ENCODE measurements around the gene IGSF21.
"Not testable (repeated sequence)": the region's sequence is repeated elsewhere in the genome, so short reads cannot be mapped to it uniquely, and the experiment has no call there.

Gene IGSF21

DNA sequence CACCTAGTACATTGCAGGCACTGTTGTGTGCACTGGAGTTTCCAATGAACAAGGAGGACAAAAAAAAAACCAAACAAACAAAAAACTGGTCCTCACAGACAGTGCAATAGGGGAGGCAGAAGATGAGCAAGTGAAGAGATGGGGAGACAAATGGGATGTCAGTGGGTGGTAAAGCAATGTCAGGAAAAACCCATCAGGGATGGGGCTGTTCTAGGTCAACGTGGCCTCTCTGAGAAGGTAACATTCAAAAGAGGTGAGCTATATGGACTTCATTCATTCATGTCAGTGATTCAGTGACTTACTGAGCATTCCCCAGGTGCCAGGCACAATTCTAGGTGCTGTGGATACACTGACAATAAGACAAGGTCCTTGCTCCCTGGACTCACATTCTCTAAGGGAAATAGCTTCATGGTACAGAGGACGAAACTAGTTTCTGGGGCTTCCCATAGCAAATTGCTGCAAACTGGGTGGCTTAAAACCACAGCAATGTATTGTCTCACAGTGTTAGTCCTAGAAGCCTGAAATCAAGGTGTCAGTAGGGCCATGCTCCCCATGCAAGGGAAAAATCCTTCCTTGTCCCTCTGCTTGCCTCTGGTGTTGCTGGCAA, 232.7 kb downstream of the IGSF21 start:
- DNase-seq = no peak

GRCh38 chr1:18340787-18341186, 233.2 kb downstream of the IGSF21 start:
- DNase-seq = no peak

- DNase-seq = no peak
Observed at GRCh38 chr1:18341291-18342069, 233.9 kb downstream of the IGSF21 start.

- DNase-seq = no peak
Observed at GRCh38 chr1:18342744-18343143, 235.1 kb downstream of the IGSF21 start.

- no peak for DNase-seq
Observed at GRCh38 chr1:18343581-18343980, 236.0 kb downstream of the IGSF21 start.

DNA sequence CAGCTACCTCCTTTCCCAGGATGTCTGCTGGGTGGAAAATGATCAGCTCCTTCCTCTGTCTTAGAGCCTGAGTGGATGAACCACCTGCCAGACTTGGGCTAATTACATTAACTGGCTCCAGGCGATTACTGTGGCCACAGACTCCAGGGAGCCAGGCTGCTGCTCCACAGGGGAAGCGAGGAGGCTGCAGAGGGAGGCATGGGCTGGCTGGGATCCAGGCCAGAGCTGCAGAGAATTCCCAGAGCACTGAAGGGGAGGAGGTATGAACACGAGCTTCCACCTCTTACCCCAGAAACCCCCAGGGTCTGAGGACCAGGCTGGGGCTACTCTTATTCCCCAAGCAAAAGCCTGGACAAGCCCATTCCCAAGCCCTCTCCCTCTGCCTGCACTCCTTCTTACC, 237.2 kb downstream of the IGSF21 start:
- no peak for DNase-seq

DNA sequence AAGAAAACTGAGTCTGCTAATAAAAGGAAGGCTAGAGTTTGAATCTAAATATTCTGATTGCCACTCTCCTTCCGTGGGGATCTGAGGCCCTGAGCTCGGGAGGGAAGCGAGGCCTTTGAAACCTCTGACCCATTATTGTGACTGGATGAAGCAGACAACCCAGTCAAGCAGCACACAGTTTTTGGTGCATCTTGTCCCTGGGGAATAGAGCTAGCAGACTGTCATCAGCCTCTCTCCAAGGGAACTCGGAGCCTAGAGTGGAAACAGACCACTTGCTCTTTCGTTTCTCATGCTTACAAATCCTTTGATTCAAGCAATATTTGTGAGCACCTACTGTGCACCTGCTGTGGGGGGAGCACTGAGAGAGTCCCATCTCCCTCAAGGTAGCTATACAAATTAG, 240.0 kb downstream of the IGSF21 start:
- no peak for DNase-seq

GRCh38 chr1:18348354-18348753, 240.8 kb downstream of the IGSF21 start:
- DNase-seq = no peak

DNA sequence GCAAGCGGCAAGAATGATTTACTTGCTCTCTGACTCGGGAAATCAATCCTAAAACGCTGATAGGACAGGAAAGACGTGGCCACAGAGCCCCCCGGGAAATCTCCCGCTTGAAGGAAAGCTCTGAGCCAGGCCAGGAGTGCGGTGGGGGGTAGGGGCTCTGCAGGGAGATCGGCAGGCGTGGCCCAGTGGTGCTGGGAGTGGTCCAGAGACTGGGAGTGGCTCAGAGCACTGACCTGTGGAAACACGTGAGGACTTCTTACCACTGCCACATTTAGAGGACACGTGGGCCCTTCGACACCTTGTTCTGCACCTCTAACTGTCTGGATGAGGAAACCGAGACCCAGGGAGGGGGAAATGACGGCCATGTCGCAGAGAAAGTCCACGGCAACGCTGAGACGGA, 243.1 kb downstream of the IGSF21 start:
- no peak for DNase-seq

- DNase-seq = no peak
Observed at GRCh38 chr1:18351735-18352134, 244.1 kb downstream of the IGSF21 start.

DNA sequence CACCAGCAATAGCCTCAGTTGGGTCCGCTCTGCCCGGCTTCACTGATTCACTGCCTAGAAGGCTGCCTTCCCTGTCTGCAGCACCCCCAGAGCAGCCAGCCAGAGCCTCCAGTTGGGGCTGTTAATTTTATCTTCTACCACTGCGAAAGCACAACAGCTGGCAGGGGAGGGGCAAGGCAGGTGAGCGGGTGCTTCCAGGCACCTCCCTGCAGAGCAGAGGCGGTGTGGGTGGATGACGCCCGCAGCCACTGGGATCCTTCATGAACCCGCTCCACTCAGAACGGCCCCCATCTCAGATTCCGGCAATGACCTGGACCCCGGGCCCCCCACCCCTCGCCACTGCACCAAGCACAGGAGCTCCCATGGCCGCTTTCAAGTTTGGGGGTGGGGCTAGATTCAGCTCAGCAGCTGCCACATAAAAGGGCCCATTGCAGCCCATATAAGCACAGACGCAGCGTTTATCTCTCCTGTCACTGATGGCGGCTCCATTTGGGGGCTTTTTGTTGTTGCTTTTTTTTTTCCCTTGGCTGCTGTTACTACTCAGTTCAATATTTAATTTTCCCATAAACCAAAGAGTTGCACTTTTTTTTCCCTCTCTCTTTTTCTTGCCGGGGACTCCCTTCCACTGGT, 245.2 kb downstream of the IGSF21 start:
- DNase-seq = no peak

GRCh38 chr1:18353528-18353927, 245.9 kb downstream of the IGSF21 start:
- DNase-seq = no peak

DNA sequence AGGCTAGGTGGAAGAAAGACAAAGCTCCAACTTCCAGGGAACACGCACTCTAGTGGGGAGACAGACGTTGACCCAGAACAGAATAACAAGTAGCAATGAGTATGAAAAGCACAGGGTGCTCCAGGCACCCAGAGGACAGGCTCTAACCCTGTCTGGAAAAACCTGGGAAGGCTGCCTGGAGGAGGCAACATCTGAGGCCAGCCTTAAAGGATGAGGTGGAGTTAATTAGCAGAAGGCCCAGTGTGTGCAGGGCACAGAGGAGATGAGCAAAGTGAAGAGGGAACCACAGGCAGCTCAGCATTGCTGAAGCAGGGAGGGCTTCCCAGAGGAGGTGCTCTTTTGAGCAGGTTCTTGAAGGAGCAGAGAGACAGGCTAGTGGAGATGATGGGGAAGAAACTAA, 246.4 kb downstream of the IGSF21 start:
- DNase-seq = no peak

DNA sequence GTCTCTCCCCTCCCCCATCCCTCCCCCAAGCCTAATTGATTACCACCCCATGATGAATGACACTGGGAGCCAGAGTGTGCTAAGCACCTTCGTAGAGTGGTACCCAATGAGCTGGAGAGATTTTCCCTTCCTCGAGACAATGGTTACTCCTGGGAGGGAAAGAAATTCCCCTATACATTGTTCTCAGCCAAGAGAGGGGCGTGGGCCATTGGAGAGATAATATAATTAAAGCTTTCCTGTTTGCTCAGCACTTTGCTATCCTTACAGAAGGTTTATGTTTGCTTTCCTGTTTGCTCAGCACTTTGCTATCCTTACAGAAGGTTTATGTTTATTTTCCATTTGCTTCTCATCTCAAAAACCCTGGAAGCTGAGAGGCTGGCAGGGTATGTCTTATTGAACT, 247.0 kb downstream of the IGSF21 start:
- no peak for DNase-seq

DNA sequence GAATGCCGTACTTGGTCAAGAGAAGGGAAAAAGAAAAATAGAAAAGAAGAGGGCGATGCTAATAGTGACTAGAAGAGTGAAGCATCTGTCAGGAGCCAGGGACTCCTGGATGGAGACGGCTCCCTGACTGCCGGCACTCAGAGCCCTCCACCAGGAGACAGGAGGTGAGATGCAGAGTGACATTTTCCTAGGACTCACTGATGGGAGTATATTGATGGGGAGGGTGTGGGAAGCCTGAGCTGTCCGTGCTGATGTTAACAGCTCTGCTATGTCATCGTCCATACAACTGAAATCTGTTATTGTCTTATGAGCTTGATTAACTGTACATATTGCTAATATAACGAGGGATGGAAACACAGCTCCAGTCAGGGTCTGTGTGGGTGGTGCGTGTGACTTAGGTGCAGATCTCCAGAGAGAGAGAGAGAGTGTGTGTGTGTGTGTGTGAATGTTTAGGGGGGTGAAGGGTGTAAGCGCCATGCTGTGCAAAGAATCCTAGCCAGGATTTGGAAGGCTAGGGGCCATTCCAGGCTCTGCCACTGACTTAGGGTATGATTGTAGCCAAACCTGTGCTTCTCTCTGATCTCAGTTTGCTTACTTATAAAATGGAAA, 250.1 kb downstream of the IGSF21 start:
- no peak for DNase-seq

GRCh38 chr1:18358600-18358999, 251.0 kb downstream of the IGSF21 start:
- DNase-seq = no peak

- no peak for DNase-seq
Observed at GRCh38 chr1:18360251-18360650, 252.7 kb downstream of the IGSF21 start.

DNA sequence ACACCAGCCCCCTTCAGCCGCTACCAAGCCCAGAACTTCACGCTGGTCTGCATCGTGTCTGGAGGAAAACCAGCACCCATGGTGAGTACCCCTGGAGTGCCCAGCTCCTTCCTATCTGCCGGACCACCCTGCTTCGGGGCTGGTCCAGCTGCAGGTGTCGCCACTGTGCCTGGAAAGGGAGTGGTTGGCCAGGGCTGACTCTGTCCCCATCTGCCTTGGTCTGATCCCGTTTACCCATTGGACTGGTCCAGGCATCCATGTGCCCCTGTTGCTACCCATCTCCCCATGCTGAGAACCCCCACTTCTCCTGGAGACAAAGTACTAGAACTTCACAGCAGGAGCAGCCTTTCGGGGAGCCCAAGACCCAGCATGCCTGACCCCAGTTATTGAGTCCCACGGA, 254.6 kb downstream of the IGSF21 start:
- no peak for DNase-seq

GRCh38 chr1:18363436-18363835, 255.8 kb downstream of the IGSF21 start:
- no peak for DNase-seq

DNA sequence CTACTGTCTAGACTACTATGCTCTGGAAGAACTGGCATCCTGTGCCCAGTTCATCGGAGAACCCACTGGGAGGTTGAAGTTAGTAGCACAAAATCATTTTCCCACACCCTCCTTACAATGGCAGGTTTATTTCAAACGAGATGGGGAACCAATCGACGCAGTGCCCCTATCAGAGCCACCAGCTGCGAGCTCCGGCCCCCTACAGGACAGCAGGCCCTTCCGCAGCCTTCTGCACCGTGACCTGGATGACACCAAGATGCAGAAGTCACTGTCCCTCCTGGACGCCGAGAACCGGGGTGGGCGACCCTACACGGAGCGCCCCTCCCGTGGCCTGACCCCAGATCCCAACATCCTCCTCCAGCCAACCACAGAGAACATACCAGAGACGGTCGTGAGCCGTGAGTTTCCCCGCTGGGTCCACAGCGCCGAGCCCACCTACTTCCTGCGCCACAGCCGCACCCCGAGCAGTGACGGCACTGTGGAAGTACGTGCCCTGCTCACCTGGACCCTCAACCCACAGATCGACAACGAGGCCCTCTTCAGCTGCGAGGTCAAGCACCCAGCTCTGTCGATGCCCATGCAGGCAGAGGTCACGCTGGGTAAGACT, 257.6 kb downstream of the IGSF21 start:
- no peak for DNase-seq

DNA sequence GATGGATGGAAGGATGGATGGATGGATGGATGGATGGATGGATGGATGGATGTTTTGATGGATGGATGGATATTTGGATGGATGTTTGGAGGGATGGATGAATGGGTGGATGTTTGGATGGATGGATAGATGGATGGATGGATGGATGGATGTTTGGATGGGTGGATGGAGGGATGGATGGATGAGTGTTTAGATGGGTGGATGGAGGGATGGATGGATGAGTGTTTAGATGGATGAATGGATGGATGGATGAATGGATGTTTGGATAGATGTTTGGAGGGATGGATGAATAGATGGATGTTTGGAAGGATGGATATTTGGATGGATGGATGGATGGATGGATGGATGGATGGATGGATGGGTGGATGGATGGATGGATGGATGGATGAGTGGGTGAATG, 264.9 kb downstream of the IGSF21 start:
- not testable (repeated sequence) for DNase-seq

GRCh38 chr1:18373151-18373550, 265.6 kb downstream of the IGSF21 start:
- no peak for DNase-seq

- no peak for DNase-seq
Observed at GRCh38 chr1:18373882-18374493, 266.4 kb downstream of the IGSF21 start.
